B cell (primary cell): ENCODE results near the gene LSM3. TPM values are rescaled to one million over a fixed set of nuclear protein-coding genes. Genes with fewer than 3 reads are reported as not detected.

Experiments
- ATAC-seq: fragments of 200-7000 bp; cut with Tn5 transposase; one replicate; pipeline ENCODE4 v1.10.0; 2021; ENCODE audit warnings: low read depth, mild to moderate bottlenecking, moderate number of reproducible peaks, moderate library complexity
- CTCF ChIA-PET: fragments of 350-600 bp; sonication (Branson Sonifier 250); formaldehyde crosslinking; loops from one replicate; lab custom pipeline; 2021; ENCODE audit warnings: antibody characterized with exemption, inconsistent platforms; lab: Charles Lee
- POLR2A ChIA-PET: fragments of 350-600 bp; sonication (Branson Sonifier 250); formaldehyde crosslinking; loops from one replicate; lab custom pipeline; 2021; ENCODE audit warnings: antibody characterized with exemption; lab: Charles Lee
- DNase-seq: peaks from one replicate; pipeline ENCODE4 v3.0.0; 2013
- H2AFZ ChIP-seq: 2 replicates; pipeline ENCODE4 v1.6.1; 2012; ENCODE audit warnings: mild to moderate bottlenecking, low read depth, low read length; ENCODE audit not compliant: insufficient read depth, poor library complexity, severe bottlenecking
- H3K27ac ChIP-seq, 2 donors: 1 replicate in 1 of 2; 2 replicates in 1 of 2; pipeline ENCODE4 v1.5.1; 2012 to 2013; ENCODE audit warnings: low read length in 2 of 2, mild to moderate bottlenecking in 2 of 2, moderate library complexity in 1 of 2
- H3K27me3 ChIP-seq, 4 experiments: fragments of 200-600 bp in 1 of 4; sonication (generic) in 1 of 4; replicated peaks in 1 of 4; 1 replicate in 2 of 4; 2 replicates in 2 of 4; pipeline versions ENCODE4 v1.6.1 to v1.7.0; 2013 to 2016; ENCODE audit warnings: low read length in 3 of 4, mild to moderate bottlenecking in 2 of 4, mixed read lengths in 1 of 4, moderate library complexity in 1 of 4; ENCODE audit not compliant: insufficient read depth in 4 of 4, control insufficient read depth in 3 of 4; ENCODE audit errors: control extremely low read depth in 1 of 4
- H3K36me3 ChIP-seq, 2 experiments: replicated peaks in 1 of 2; 1 replicate in 1 of 2; 2 replicates in 1 of 2; pipeline versions ENCODE4 v1.6.1 to v1.7.1; 2013; ENCODE audit warnings: low read length in 1 of 2; ENCODE audit not compliant: insufficient read depth in 2 of 2, control insufficient read depth in 1 of 2; ENCODE audit errors: control extremely low read depth in 1 of 2, extremely low read depth in 1 of 2
- H3K4me1 ChIP-seq, 2 donors: fragments of 200-600 bp in 1 of 2; sonication (generic) in 1 of 2; 1 replicate in 1 of 2; 2 replicates in 1 of 2; pipeline versions ENCODE4 v1.5.1 to v1.6.1; 2013 to 2017; ENCODE audit warnings: low read length in 2 of 2; ENCODE audit not compliant: control insufficient read depth in 2 of 2, insufficient read depth in 2 of 2
- H3K4me2 ChIP-seq: replicated peaks from 2 replicates; pipeline ENCODE3; 2012; ENCODE audit warnings: mild to moderate bottlenecking, low read depth, low read length; ENCODE audit not compliant: poor library complexity, severe bottlenecking
- H3K4me3 ChIP-seq, 5 experiments: fragments of 200-600 bp in 1 of 5; sonication (generic) in 1 of 5; 1 replicate in 3 of 5; 2 replicates in 2 of 5; pipeline versions ENCODE4 v1.5.1 to v1.7.0; 2011 to 2016; ENCODE audit warnings: low read length in 4 of 5, mild to moderate bottlenecking in 4 of 5, low read depth in 2 of 5, control low read depth in 1 of 5, moderate library complexity in 1 of 5; ENCODE audit not compliant: insufficient read depth in 1 of 5; ENCODE audit errors: control extremely low read depth in 1 of 5, extremely low read depth in 1 of 5
- H3K79me2 ChIP-seq: fragments of 200-600 bp; sonication (generic); one replicate; pipeline ENCODE4 v1.6.0; 2016; ENCODE audit warnings: low read length; ENCODE audit not compliant: control insufficient read depth, insufficient read depth
- H3K9ac ChIP-seq: fragments of 200-600 bp; sonication (generic); 2 replicates; pipeline ENCODE4 v1.6.1; 2017; ENCODE audit warnings: mild to moderate bottlenecking, low read length, moderate library complexity
- H3K9me3 ChIP-seq, 3 donors: one replicate each; pipeline versions ENCODE4 v1.6.1 to v1.7.1; 2013; ENCODE audit warnings: low read length in 2 of 3; ENCODE audit not compliant: control insufficient read depth in 2 of 3, insufficient read depth in 1 of 3; ENCODE audit errors: control extremely low read depth in 1 of 3
- H4K20me1 ChIP-seq: 2 replicates; pipeline ENCODE4 v1.6.0; 2012; ENCODE audit warnings: mild to moderate bottlenecking, low read length; ENCODE audit not compliant: insufficient read depth, control insufficient read depth, poor library complexity, severe bottlenecking
- H3K27ac Mint-ChIP-seq: one replicate; pipeline ENCODE4 v1.8.0; 2021; ENCODE audit warnings: mixed read lengths
- H3K27me3 Mint-ChIP-seq: one replicate; pipeline ENCODE4 v1.8.0; 2021; ENCODE audit warnings: mixed read lengths
- H3K4me1 Mint-ChIP-seq: one replicate; pipeline ENCODE4 v1.8.0; 2021; ENCODE audit warnings: mixed read lengths
- H3K4me3 Mint-ChIP-seq: one replicate; pipeline ENCODE4 v1.8.0; 2021; ENCODE audit warnings: mixed read lengths
- H3K9me3 Mint-ChIP-seq: one replicate; pipeline ENCODE4 v1.8.0; 2022; ENCODE audit warnings: mixed read lengths; ENCODE audit not compliant: insufficient read depth
- CTCF ChIP-seq: fragments of 200-600 bp; IDR thresholded peaks from one replicate; pipeline ENCODE4 v1.8.0; 2022; ENCODE audit warnings: antibody characterized with exemption, mild to moderate bottlenecking
- EZH2 ChIP-seq: IDR thresholded peaks from 2 replicates; pipeline ENCODE4 v1.6.1; 2012; ENCODE audit warnings: borderline replicate concordance, low read depth, mild to moderate bottlenecking, moderate library complexity, low read length; ENCODE audit not compliant: insufficient read depth, poor library complexity, severe bottlenecking
- WGBS: methylation state at CpG from one replicate; pipeline ENCODE4 v1.1.5; 2013; ENCODE audit warnings: missing lambda C conversion rate; ENCODE audit not compliant: insufficient coverage; 5-methylcytosine and 5-hydroxymethylcytosine counted together
- intact Hi-C: fragments of 100-400 bp; cut with micrococcal nuclease; formaldehyde crosslinking; loops from one replicate; pipeline ENCODE4 v1.10.0; 2022
- polyA plus RNA-seq: library from polyadenylated mRNA; depleted of rRNA; stranded (reverse); fragments of >200 nt; gene quantifications from 2 replicates; pipeline ENCODE4 v1.2.3, GENCODE V29; 2012
- total RNA-seq, 2 donors: library from RNA; stranded (reverse); fragments of 120-200 nt in 1 of 2; gene quantifications; 1 replicate in 1 of 2; 2 replicates in 1 of 2; pipeline versions ENCODE4 v1.2.3 to v1.2.4, GENCODE V29; 2013 to 2022

The LSM3 gene
- total and polyA plus RNA-seq, 2 donors (not counting 1 experiment from before 2014, with no cell fraction given) = 2.8 to 10.0 TPM

- no peak for ATAC-seq
- Histone ChIP-seq H3K36me3 (peaks cover 0 to 73% of the 10 kb centered on the region in 2 experiments), H3K9ac (no peak overlapping the region), H2AFZ (no peak overlapping the region), H3K4me2 (no peak overlapping the region), H3K27ac (no peak overlapping the region), H3K27me3 (no peaks in the 10 kb centered on the region), H3K79me2 (peaks cover 63% of the 10 kb centered on the region), H3K4me1 (peaks cover 11 to 15% of the 10 kb centered on the region in 2 donors), H4K20me1 (no peaks in the 10 kb centered on the region), H3K4me3 (no peak overlapping the region), H3K9me3 (no peaks in the 10 kb centered on the region)
- CTCF ChIA-PET = interaction anchor here (1.1 kb wide), 1 partner anchor 25 kb away, joined by 3 read pairs; no protein-coding TSS in a partner anchor
- no CpG with 5 or more reads among the region's 2 CpGs for WGBS
- Mint-ChIP-seq H3K27me3 (no peaks in the 10 kb centered on the region), H3K9me3 (no peaks in the 10 kb centered on the region), H3K4me3 (no peak overlapping the region), H3K4me1 (peaks cover 25% of the 10 kb centered on the region), H3K27ac (no peak overlapping the region)
- no peak for TF ChIP-seq CTCF
- no peak for TF ChIP-seq EZH2
- intact Hi-C loops = no loop called here
- no peak for DNase-seq
- POLR2A ChIA-PET = no interaction called here
These were observed 8.0 kb upstream of the LSM3 start for GRCh38 chr3:14170531-14171159.

- DNase-seq (no peak), ATAC-seq (no peak)
- Histone ChIP-seq H3K4me3 (no peak overlapping the region), H2AFZ (no peak overlapping the region), H3K9ac (no peak overlapping the region), H3K27ac (no peak overlapping the region), H3K79me2 (peaks cover 77% of the 10 kb centered on the region), H3K27me3 (no peaks in the 10 kb centered on the region), H3K4me1 (peaks cover 27 to 30% of the 10 kb centered on the region in 2 donors), H3K9me3 (no peaks in the 10 kb centered on the region), H4K20me1 (no peaks in the 10 kb centered on the region), H3K4me2 (no peak overlapping the region), H3K36me3 (peaks cover 0 to 56% of the 10 kb centered on the region in 2 experiments)
- ChIA-PET CTCF (no interaction called here), POLR2A (no interaction called here)
- WGBS = 100% methylated on average over 4 of the region's 5 CpGs
- Mint-ChIP-seq H3K27me3 (no peaks in the 10 kb centered on the region), H3K27ac (no peak overlapping the region), H3K4me1 (peaks cover 41% of the 10 kb centered on the region), H3K9me3 (no peaks in the 10 kb centered on the region), H3K4me3 (no peak overlapping the region)
- intact Hi-C loops = no loop called here
- no peak for TF ChIP-seq EZH2
- TF ChIP-seq CTCF = no peak
These were observed 6.1 kb upstream of the LSM3 start for GRCh38 chr3:14172496-14172895.
